CD14-positive monocyte (primary cell): ENCODE data around the gene TGFBRAP1. TPM values are rescaled to one million over a fixed set of nuclear protein-coding genes. Genes with fewer than 3 reads are reported as not detected.

ENCODE experiments used
- DNase-seq, 3 donors: peaks; one replicate each; pipeline ENCODE4 v3.0.0-alpha.2; 2011 to 2022
- H2AFZ ChIP-seq: 2 replicates; pipeline ENCODE4 v1.6.0; 2012; ENCODE audit warnings: mild to moderate bottlenecking, low read depth, low read length, inconsistent platforms; ENCODE audit not compliant: insufficient read depth, poor library complexity, severe bottlenecking
- H3K27ac ChIP-seq, 2 donors: 1 replicate in 1 of 2; 2 replicates in 1 of 2; pipeline ENCODE4 v1.5.1; 2012 to 2013; ENCODE audit warnings: low read length in 2 of 2, control low read depth in 1 of 2, inconsistent platforms in 1 of 2, low read depth in 1 of 2, mild to moderate bottlenecking in 1 of 2
- H3K27me3 ChIP-seq, 2 donors: one replicate each; pipeline versions ENCODE4 v1.6.0 to v1.6.1; 2011 to 2013; ENCODE audit warnings: low read length in 2 of 2; ENCODE audit not compliant: control insufficient read depth in 2 of 2, insufficient read depth in 2 of 2
- H3K36me3 ChIP-seq, 2 donors: replicated peaks in 1 of 2; 1 replicate in 1 of 2; 2 replicates in 1 of 2; pipeline versions ENCODE4 v1.5.1 to v1.6.1; 2012 to 2013; ENCODE audit warnings: low read length in 2 of 2, control low read depth in 1 of 2, inconsistent platforms in 1 of 2, mild to moderate bottlenecking in 1 of 2; ENCODE audit not compliant: insufficient read depth in 2 of 2, control insufficient read depth in 1 of 2
- H3K4me1 ChIP-seq, 2 donors: 1 replicate in 1 of 2; 2 replicates in 1 of 2; pipeline versions ENCODE4 v1.5.1 to v1.6.1; 2012 to 2013; ENCODE audit warnings: low read length in 2 of 2, control low read depth in 1 of 2, inconsistent platforms in 1 of 2, mild to moderate bottlenecking in 1 of 2, moderate library complexity in 1 of 2; ENCODE audit not compliant: insufficient read depth in 2 of 2, control insufficient read depth in 1 of 2
- H3K4me2 ChIP-seq: replicated peaks from 2 replicates; pipeline ENCODE3; 2012; ENCODE audit warnings: low read length, moderate library complexity, mild to moderate bottlenecking; ENCODE audit not compliant: poor library complexity, severe bottlenecking; ENCODE audit errors: extremely low read depth
- H3K4me3 ChIP-seq, 3 experiments: fragments of 200-600 bp in 1 of 3; sonication (generic) in 1 of 3; replicated peaks in 1 of 3; 1 replicate in 2 of 3; 2 replicates in 1 of 3; pipeline ENCODE4 v1.5.1; 2011 to 2013; ENCODE audit warnings: low read length in 3 of 3, mild to moderate bottlenecking in 3 of 3, control low read depth in 2 of 3, low read depth in 2 of 3, inconsistent platforms in 1 of 3, moderate library complexity in 1 of 3
- H3K79me2 ChIP-seq: 2 replicates; pipeline ENCODE4 v1.6.0; 2012; ENCODE audit warnings: mild to moderate bottlenecking, control low read depth, inconsistent platforms, low read length, moderate library complexity; ENCODE audit not compliant: insufficient read depth
- H3K9ac ChIP-seq: 2 replicates; pipeline ENCODE4 v1.6.0; 2017; ENCODE audit warnings: low read length, mild to moderate bottlenecking; ENCODE audit not compliant: insufficient read depth, poor library complexity, severe bottlenecking
- H3K9me3 ChIP-seq, 2 donors: replicated peaks in 1 of 2; 1 replicate in 1 of 2; 2 replicates in 1 of 2; pipeline versions ENCODE4 v1.5.1 to v1.6.1; 2012 to 2013; ENCODE audit warnings: low read length in 2 of 2, control low read depth in 1 of 2; ENCODE audit not compliant: control insufficient read depth in 1 of 2, insufficient read depth in 1 of 2
- H4K20me1 ChIP-seq: 2 replicates; pipeline ENCODE4 v1.6.0; 2012; ENCODE audit warnings: mild to moderate bottlenecking, low read length, control low read depth, moderate library complexity; ENCODE audit not compliant: insufficient read depth
- H3K27ac Mint-ChIP-seq, 7 donors: one replicate each; pipeline ENCODE4 v1.8.0; 2020; ENCODE audit warnings: mild to moderate bottlenecking in 7 of 7, mixed read lengths in 7 of 7, moderate library complexity in 6 of 7, inconsistent platforms in 2 of 7
- H3K27me3 Mint-ChIP-seq, 3 donors: one replicate each; pipeline ENCODE4 v1.8.0; 2021 to 2022; ENCODE audit warnings: low read depth in 3 of 3, mild to moderate bottlenecking in 3 of 3, mixed read lengths in 3 of 3, moderate library complexity in 3 of 3, inconsistent platforms in 1 of 3
- H3K36me3 Mint-ChIP-seq, 2 donors: one replicate each; pipeline ENCODE4 v1.8.0; 2020; ENCODE audit warnings: mixed read lengths in 2 of 2, inconsistent platforms in 1 of 2, mild to moderate bottlenecking in 1 of 2
- H3K4me1 Mint-ChIP-seq: one replicate; pipeline ENCODE4 v1.8.0; 2020; ENCODE audit warnings: mild to moderate bottlenecking, mixed read lengths
- H3K4me3 Mint-ChIP-seq, 2 donors: one replicate each; pipeline ENCODE4 v1.8.0; 2020; ENCODE audit warnings: mild to moderate bottlenecking in 2 of 2, mixed read lengths in 2 of 2, moderate library complexity in 1 of 2
- H3K9me3 Mint-ChIP-seq, 7 donors: one replicate each; pipeline ENCODE4 v1.8.0; 2020 to 2022; ENCODE audit warnings: mixed read lengths in 7 of 7, mild to moderate bottlenecking in 6 of 7, moderate library complexity in 6 of 7, inconsistent platforms in 2 of 7
- CTCF ChIP-seq: fragments of 200-600 bp; IDR thresholded peaks from one replicate; pipeline ENCODE4 v1.8.0; 2022; ENCODE audit warnings: antibody characterized with exemption, mild to moderate bottlenecking
- WGBS: methylation state at CpG from one replicate; pipeline ENCODE4 v1.1.5; 2013; ENCODE audit warnings: missing lambda C conversion rate; ENCODE audit not compliant: insufficient coverage; 5-methylcytosine and 5-hydroxymethylcytosine counted together
- intact Hi-C, 2 donors: fragments of 100-400 bp; cut with micrococcal nuclease; formaldehyde crosslinking; loops; one replicate each; pipeline versions ENCODE4 v1.15.0 to v1.15.1; 2023
- polyA plus RNA-seq, 3 donors: library from polyadenylated mRNA; depleted of rRNA in 1 of 3; unstranded in 2 of 3; stranded (reverse) in 1 of 3; fragments of 300-500 nt in 2 of 3; fragments of >200 nt in 1 of 3; fragmentation: Illumina TruSeq in 2 of 3; gene quantifications; 1 replicate in 2 of 3; 2 replicates in 1 of 3; pipeline ENCODE4 v1.2.3, GENCODE V29; 2012 to 2021

Gene TGFBRAP1
- polyA plus RNA-seq, 3 donors = 10.0 to 10.5 (median 10.2) TPM

- H3K79me2 ChIP-seq = peaks cover 14% of the 10 kb centered on the region
- no peak for DNase-seq
- no peak overlapping the region for H3K4me3 ChIP-seq
- peaks cover 74 to 77% of the 10 kb centered on the region in 2 donors for H3K36me3 Mint-ChIP-seq
- no peak overlapping the region for H3K27ac Mint-ChIP-seq
- no peak overlapping the region for H2AFZ ChIP-seq
- H3K9me3 Mint-ChIP-seq = no peaks in the 10 kb centered on the region
- H3K27me3 Mint-ChIP-seq = peaks cover 0 to 3% (median 0%) of the 10 kb centered on the region in 3 donors
- no peak overlapping the region for H3K9ac ChIP-seq
- no peaks in the 10 kb centered on the region for H3K9me3 ChIP-seq
- WGBS = no CpG with 5 or more reads among the region's 7 CpGs
- intact Hi-C loops = no loop called here
- no peaks in the 10 kb centered on the region for H3K4me1 Mint-ChIP-seq
- H3K27me3 ChIP-seq = no peaks in the 10 kb centered on the region
- TF ChIP-seq CTCF = no peak
- H3K36me3 ChIP-seq = peaks cover 63 to 90% of the 10 kb centered on the region in 2 donors
- H3K4me3 Mint-ChIP-seq = no peak overlapping the region
- no peak overlapping the region for H3K4me2 ChIP-seq
- H4K20me1 ChIP-seq = peaks cover 9% of the 10 kb centered on the region
- H3K27ac ChIP-seq = no peak overlapping the region
- no peaks in the 10 kb centered on the region for H3K4me1 ChIP-seq
Measured at GRCh38 chr2:105296017-105296611, 33.4 kb downstream of the TGFBRAP1 start.

DNA sequence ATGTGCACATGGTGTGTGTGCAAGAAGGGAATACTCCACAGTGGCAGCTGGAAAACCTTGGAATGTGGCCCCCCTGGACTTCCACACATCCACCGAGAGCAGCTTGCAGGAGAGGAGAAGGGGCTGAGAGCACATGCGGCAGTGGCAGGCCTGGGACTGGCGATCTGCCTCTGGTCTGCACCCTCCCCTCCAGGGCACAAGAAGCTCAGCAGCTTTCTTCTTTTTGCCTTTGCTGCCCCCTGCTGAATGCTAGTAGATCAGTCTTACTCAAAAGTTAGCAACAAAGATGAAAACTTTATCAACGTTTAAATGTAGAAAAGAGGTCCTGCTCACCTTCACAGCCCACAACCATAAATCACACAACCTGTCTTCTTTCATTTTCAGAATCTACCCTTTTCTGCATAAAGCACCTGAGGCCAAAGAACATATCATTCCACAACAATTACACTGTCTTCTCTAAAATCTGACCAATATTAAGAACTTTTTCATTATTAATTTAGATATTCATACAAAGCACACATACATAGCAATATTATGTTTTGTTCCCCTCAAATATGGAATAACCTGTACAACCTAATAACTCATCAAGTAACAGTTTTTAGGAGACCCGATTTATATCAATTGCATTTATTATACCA lies 34.6 kb downstream of the TGFBRAP1 start:
- no peak overlapping the region for H3K4me3 Mint-ChIP-seq
- intact Hi-C loops = no loop called here
- Histone ChIP-seq H4K20me1 (peaks cover 8% of the 10 kb centered on the region), H3K4me2 (no peak overlapping the region), H3K4me1 (no peaks in the 10 kb centered on the region), H2AFZ (no peak overlapping the region), H3K79me2 (peaks cover 11% of the 10 kb centered on the region), H3K4me3 (no peak overlapping the region), H3K27ac (no peak overlapping the region), H3K36me3 (peaks cover 69 to 99% of the 10 kb centered on the region in 2 donors), H3K9me3 (no peaks in the 10 kb centered on the region), H3K9ac (no peak overlapping the region), H3K27me3 (no peaks in the 10 kb centered on the region)
- no peaks in the 10 kb centered on the region for H3K9me3 Mint-ChIP-seq
- peak; percentile 41 for TF ChIP-seq CTCF
- DNase-seq = no peak
- peaks cover 78 to 88% of the 10 kb centered on the region in 2 donors for H3K36me3 Mint-ChIP-seq
- 55% methylated on average over 2 of the region's 5 CpGs for WGBS
- H3K4me1 Mint-ChIP-seq = no peaks in the 10 kb centered on the region
- H3K27me3 Mint-ChIP-seq = peaks cover 0 to 3% (median 0%) of the 10 kb centered on the region in 3 donors
- H3K27ac Mint-ChIP-seq = no peak overlapping the region
